ENCODE data around the gene AKR1B1.
"Not testable (repeated sequence)": the region's sequence is repeated elsewhere in the genome, so short reads cannot be mapped to it uniquely, and the experiment has no call there.

AKR1B1 gene

GRCh38 chr7:134458806-134459698, at the start of gene AKR1B1:
AKR1B1 (minus strand) TSS chr7:134459100; CDS start chr7:134459062, 38 bp downstream.
- Mint-ChIP-seq H3K4me3 (peak within 1 kb of the TSS; percentile 82), H3K9me3 (peaks cover 2% of the 10 kb centered on the region), H3K4me1 (peaks cover 36% of the 10 kb centered on the region), H3K27ac (peak within 1 kb of the TSS; percentile 88), H3K36me3 (peaks cover 6% of the 10 kb centered on the region)
- DNase-seq (ENCODE audit: low spot score in 2 of 2) = peak; percentile 79 to 94
- ATAC-seq = peak; percentile 96

DNA sequence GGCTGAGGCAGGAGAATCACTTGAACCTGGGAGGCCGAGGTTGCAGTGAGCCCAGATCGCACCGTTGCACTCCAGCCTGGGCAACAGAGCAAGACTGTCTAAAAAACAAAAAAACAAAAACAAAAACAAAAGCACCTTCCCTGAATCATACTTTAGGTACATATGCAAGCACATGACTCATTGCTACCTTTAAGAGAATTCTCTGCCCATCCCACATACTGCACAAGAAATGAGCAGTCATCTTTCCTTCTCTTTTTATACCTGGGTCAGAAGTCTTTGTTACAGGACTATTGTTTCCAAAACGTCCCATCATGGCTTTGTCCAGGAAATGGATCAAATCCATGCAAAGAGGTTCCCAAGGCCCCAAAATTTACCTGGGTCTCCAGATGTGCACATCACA, 47.0 kb upstream of the AKR1B1 start:
- H3K36me3 Mint-ChIP-seq = no peaks in the 10 kb centered on the region
- DNase-seq (ENCODE audit: low spot score in 2 of 2) = no peak
- no peak for ATAC-seq
- H3K4me3 Mint-ChIP-seq = no peak overlapping the region
- H3K27ac Mint-ChIP-seq = no peak overlapping the region
- H3K9me3 Mint-ChIP-seq = no peaks in the 10 kb centered on the region
- no peaks in the 10 kb centered on the region for H3K4me1 Mint-ChIP-seq

DNA sequence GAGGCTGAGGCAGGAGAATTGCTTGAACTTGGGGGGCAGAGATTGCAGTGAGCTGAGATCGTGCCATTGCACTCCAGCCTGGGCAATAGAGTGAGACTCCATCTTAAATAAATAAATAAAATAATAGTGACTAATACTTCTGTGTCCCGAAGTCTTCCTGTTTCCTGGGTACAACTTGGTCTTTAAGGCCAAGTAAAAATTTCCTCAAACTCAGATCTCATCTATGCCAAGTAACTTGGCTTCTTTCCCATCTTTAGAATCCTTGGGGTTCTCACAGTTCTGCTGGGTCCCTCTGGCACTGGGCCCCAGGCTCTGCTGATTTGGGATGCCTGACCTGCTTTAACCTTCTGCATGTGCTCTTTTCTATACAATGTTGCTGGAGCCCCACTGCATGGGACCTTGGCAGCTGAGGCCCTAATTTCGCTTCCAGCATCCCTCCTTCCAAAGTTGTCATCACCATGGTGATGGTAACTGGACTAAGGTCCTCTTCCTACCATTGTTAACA, 45.8 kb upstream of the AKR1B1 start:
- no peak for DNase-seq (ENCODE audit: low spot score in 2 of 2)
- no peaks in the 10 kb centered on the region for H3K36me3 Mint-ChIP-seq
- no peak overlapping the region for H3K4me3 Mint-ChIP-seq

GRCh38 chr7:134502463-134503371, 43.8 kb upstream of the AKR1B1 start:
- DNase-seq (ENCODE audit: low spot score in 2 of 2) (no peak), ATAC-seq (no peak)
- Mint-ChIP-seq H3K27ac (no peak overlapping the region), H3K36me3 (no peaks in the 10 kb centered on the region), H3K4me1 (no peaks in the 10 kb centered on the region), H3K9me3 (no peaks in the 10 kb centered on the region), H3K4me3 (no peak overlapping the region)

More for the DNA sequence above, 45.8 kb upstream of the AKR1B1 start:
- no peak for ATAC-seq
- no peak overlapping the region for H3K27ac Mint-ChIP-seq
- no peaks in the 10 kb centered on the region for H3K4me1 Mint-ChIP-seq
- H3K9me3 Mint-ChIP-seq = no peaks in the 10 kb centered on the region

- no peak for DNase-seq (ENCODE audit: low spot score in 2 of 2)
- H3K4me1 Mint-ChIP-seq = no peaks in the 10 kb centered on the region
- H3K36me3 Mint-ChIP-seq = no peaks in the 10 kb centered on the region
- ATAC-seq = no peak
- no peak overlapping the region for H3K4me3 Mint-ChIP-seq
- H3K27ac Mint-ChIP-seq = no peak overlapping the region
- H3K9me3 Mint-ChIP-seq = no peaks in the 10 kb centered on the region
Measured at GRCh38 chr7:134500982-134501381, 42.1 kb upstream of the AKR1B1 start.

DNA sequence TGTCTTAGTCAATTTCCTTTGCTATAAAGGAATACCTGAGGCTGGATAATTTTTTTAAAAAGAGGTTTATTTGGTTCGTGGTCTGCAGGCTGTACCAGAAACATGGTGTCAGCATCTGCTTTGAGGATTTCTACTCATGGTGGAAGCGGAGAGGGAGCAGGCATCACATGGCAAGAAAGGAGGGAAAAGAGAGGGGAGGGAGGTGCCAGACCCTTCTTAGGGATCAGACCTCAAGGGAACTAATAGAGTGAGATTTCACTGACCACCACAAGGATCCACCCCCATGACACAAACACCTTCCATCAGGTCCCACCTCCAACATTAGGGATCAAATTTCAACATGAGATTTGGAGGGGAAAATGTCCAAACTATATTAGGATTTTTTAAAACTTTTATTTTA, 41.5 kb upstream of the AKR1B1 start:
- ATAC-seq = no peak
- no peaks in the 10 kb centered on the region for H3K4me1 Mint-ChIP-seq

DNA sequence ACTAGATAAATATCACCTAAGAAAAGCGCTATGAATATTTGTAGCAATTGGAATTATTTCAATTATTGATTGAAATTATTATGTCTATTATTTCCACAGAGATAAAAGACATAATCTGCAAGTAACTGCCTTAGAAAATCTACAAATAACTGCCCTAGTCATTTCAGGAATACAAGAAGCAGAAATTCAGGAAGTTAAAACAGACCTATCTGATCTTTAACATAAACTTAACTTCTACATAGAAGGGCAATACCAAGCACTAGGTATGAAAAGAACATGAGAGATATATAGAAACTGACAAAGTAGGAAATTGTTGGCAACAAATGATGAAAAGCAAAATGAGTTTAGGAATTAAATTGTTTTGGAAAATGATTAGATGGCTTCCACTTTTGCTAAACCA, 36.6 kb upstream of the AKR1B1 start:
- no peak overlapping the region for H3K27ac Mint-ChIP-seq

More for the DNA sequence above, 41.5 kb upstream of the AKR1B1 start:
- Mint-ChIP-seq H3K4me3 (no peak overlapping the region), H3K36me3 (no peaks in the 10 kb centered on the region), H3K27ac (no peak overlapping the region), H3K9me3 (no peaks in the 10 kb centered on the region)
- no peak for DNase-seq (ENCODE audit: low spot score in 2 of 2)

GRCh38 chr7:134493091-134493490, 34.2 kb upstream of the AKR1B1 start:
- H3K9me3 Mint-ChIP-seq = no peaks in the 10 kb centered on the region
- H3K4me1 Mint-ChIP-seq = no peaks in the 10 kb centered on the region
- no peak overlapping the region for H3K27ac Mint-ChIP-seq
- DNase-seq (ENCODE audit: low spot score in 2 of 2) (no peak), ATAC-seq (no peak)
- H3K36me3 Mint-ChIP-seq = no peaks in the 10 kb centered on the region
- H3K4me3 Mint-ChIP-seq = no peak overlapping the region

More for the DNA sequence above, 36.6 kb upstream of the AKR1B1 start:
- no peaks in the 10 kb centered on the region for H3K36me3 Mint-ChIP-seq
- H3K4me3 Mint-ChIP-seq = no peak overlapping the region
- ATAC-seq (no peak), DNase-seq (ENCODE audit: low spot score in 2 of 2) (no peak)
- H3K9me3 Mint-ChIP-seq = no peaks in the 10 kb centered on the region
- no peaks in the 10 kb centered on the region for H3K4me1 Mint-ChIP-seq

GRCh38 chr7:134487721-134488120, 28.8 kb upstream of the AKR1B1 start:
- ATAC-seq; H3K9me3 Mint-ChIP-seq; H3K4me3 Mint-ChIP-seq; H3K27ac Mint-ChIP-seq; H3K36me3 Mint-ChIP-seq; H3K4me1 Mint-ChIP-seq; DNase-seq (ENCODE audit: low spot score in 2 of 2): not testable (repeated sequence)

GRCh38 chr7:134485203-134485602, 26.3 kb upstream of the AKR1B1 start:
- DNase-seq (ENCODE audit: low spot score in 2 of 2) (no peak), ATAC-seq (no peak)
- H3K27ac Mint-ChIP-seq = no peak overlapping the region
- H3K4me3 Mint-ChIP-seq = no peak overlapping the region
- H3K9me3 Mint-ChIP-seq = no peaks in the 10 kb centered on the region
- H3K4me1 Mint-ChIP-seq = no peaks in the 10 kb centered on the region
- no peaks in the 10 kb centered on the region for H3K36me3 Mint-ChIP-seq

DNA sequence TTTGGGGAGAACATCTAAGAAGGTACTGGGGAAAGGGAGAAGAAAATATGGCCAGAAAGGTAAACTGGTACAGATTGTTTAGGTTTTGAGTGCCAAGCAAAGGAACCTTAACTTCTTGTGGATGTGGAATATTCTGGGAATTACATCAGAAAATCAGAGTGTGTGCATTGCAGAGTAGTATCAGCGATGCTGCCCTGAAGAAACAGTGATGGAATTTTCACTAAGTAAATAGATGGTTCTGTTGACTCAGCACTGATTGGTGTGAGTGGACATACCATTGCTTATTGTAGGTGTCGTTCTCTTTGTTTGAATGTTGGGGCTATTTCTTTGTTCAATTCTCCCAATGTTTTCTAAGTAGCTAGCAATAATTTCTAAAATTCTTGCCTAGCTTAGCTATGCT, 24.4 kb upstream of the AKR1B1 start:
- H3K4me1 Mint-ChIP-seq = no peaks in the 10 kb centered on the region
- no peak overlapping the region for H3K4me3 Mint-ChIP-seq
- no peak overlapping the region for H3K27ac Mint-ChIP-seq
- ATAC-seq (no peak), DNase-seq (ENCODE audit: low spot score in 2 of 2) (no peak)
- no peaks in the 10 kb centered on the region for H3K9me3 Mint-ChIP-seq
- no peaks in the 10 kb centered on the region for H3K36me3 Mint-ChIP-seq

- no peaks in the 10 kb centered on the region for H3K9me3 Mint-ChIP-seq
Measured at GRCh38 chr7:134482858-134483257, 24.0 kb upstream of the AKR1B1 start.

DNA sequence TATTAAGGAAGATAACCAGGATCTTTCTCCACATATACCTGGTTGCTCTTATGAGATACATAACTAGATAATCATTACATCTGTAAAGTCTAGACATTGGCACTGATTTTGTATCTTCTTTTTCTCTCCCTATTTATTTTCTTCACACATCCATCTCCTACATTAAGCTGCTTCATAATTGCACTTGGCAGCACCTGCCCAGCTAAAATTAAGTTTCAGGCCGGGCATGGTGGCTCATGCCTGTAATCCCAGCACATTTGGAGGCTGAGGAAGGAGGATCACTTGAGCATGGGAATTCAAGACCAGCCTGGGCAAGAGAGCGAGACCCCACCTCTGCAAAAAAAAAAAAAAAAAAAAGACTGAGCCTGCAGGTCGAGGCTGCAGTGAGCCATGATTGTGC, 22.3 kb upstream of the AKR1B1 start:
- Mint-ChIP-seq H3K4me3 (no peak overlapping the region), H3K9me3 (no peaks in the 10 kb centered on the region), H3K27ac (no peak overlapping the region), H3K36me3 (no peaks in the 10 kb centered on the region), H3K4me1 (no peaks in the 10 kb centered on the region)
- no peak for ATAC-seq
- DNase-seq (ENCODE audit: low spot score in 2 of 2) = no peak

More at GRCh38 chr7:134482858-134483257, 24.0 kb upstream of the AKR1B1 start:
- Mint-ChIP-seq H3K4me3 (no peak overlapping the region), H3K27ac (no peak overlapping the region), H3K36me3 (no peaks in the 10 kb centered on the region), H3K4me1 (no peaks in the 10 kb centered on the region)
- no peak for DNase-seq (ENCODE audit: low spot score in 2 of 2)
- ATAC-seq = no peak

GRCh38 chr7:134480730-134481129, 21.8 kb upstream of the AKR1B1 start:
- Mint-ChIP-seq H3K9me3 (no peaks in the 10 kb centered on the region), H3K4me1 (no peaks in the 10 kb centered on the region), H3K36me3 (no peaks in the 10 kb centered on the region), H3K4me3 (no peak overlapping the region), H3K27ac (no peak overlapping the region)
- ATAC-seq (no peak), DNase-seq (ENCODE audit: low spot score in 2 of 2) (no peak)

DNA sequence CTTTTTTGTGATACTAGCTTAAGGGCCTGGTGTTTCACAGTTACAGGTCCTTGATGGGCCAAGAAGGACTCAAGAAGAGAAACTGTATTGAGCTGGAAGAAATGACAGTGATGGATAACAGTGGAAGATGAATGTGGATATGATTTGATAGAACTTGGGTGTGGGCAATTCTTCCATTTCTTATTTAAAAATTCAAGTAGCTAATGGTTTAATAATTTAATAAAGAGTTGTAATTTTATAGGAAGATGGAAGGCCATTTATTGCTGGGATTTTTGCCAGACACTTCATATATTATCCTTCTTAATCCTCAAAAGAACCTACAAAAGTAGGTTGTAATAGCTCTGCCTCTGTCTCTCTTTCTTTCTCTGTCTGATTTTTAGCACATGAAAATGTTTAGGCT, 21.3 kb upstream of the AKR1B1 start:
- Mint-ChIP-seq H3K4me3 (no peak overlapping the region), H3K9me3 (no peaks in the 10 kb centered on the region), H3K36me3 (no peaks in the 10 kb centered on the region), H3K4me1 (no peaks in the 10 kb centered on the region), H3K27ac (no peak overlapping the region)
- no peak for DNase-seq (ENCODE audit: low spot score in 2 of 2)
- ATAC-seq = no peak

All from stimulated activated effector memory CD8-positive, alpha-beta T cell treated with anti-CD3 and anti-CD28 coated beads, Interleukin-12 subunit alpha, Interleukin-12 subunit beta, amount 100 ng/mL, for 72 hours (primary cell).